Stimulated activated CD8-positive, alpha-beta memory T cell treated with anti-CD3 and anti-CD28 coated beads, Interleukin-4, amount 100 ng/mL, for 24 hours (primary cell): ENCODE results near the gene POLQ.
"Not testable (repeated sequence)": the region's sequence is repeated elsewhere in the genome, so short reads cannot be mapped to it uniquely, and the experiment has no call there.

Experiments
- DNase-seq: peaks from one replicate; pipeline ENCODE4 v3.0.0-alpha.2; 2020; ENCODE audit warnings: low read depth

Gene POLQ

GRCh38 chr3:121508389-121508788 lies 37.4 kb downstream of the POLQ start:
- DNase-seq: no peak

- DNase-seq: no peak
These were observed 40.5 kb downstream of the POLQ start for GRCh38 chr3:121505256-121505655.

- no peak for DNase-seq
These were observed 41.2 kb downstream of the POLQ start for GRCh38 chr3:121504618-121505017.

- DNase-seq: no peak
These were observed 49.0 kb downstream of the POLQ start for GRCh38 chr3:121496786-121497185.

GRCh38 chr3:121493431-121493830 lies 52.4 kb downstream of the POLQ start:
- no peak for DNase-seq

- no peak for DNase-seq
These were observed 54.0 kb downstream of the POLQ start for GRCh38 chr3:121491683-121492320.

- no peak for DNase-seq
These were observed 55.6 kb downstream of the POLQ start for GRCh38 chr3:121490161-121490560.

- no peak for DNase-seq
These were observed 57.2 kb downstream of the POLQ start for GRCh38 chr3:121488628-121489027.

GRCh38 chr3:121483290-121483689 lies 62.5 kb downstream of the POLQ start:
- DNase-seq: no peak

- DNase-seq: no peak
These were observed 63.1 kb downstream of the POLQ start for GRCh38 chr3:121482660-121483059.

- no peak for DNase-seq
These were observed 64.5 kb downstream of the POLQ start for GRCh38 chr3:121481106-121481880.

- DNase-seq: no peak
These were observed 68.2 kb downstream of the POLQ start for GRCh38 chr3:121477589-121477988.

GRCh38 chr3:121473001-121473400 lies 72.8 kb downstream of the POLQ start:
- no peak for DNase-seq

- no peak for DNase-seq
These were observed 78.7 kb downstream of the POLQ start for GRCh38 chr3:121467085-121467484.

GRCh38 chr3:121463745-121464144 lies 82.0 kb downstream of the POLQ start:
- DNase-seq: no peak

GRCh38 chr3:121462565-121462964 lies 83.2 kb downstream of the POLQ start:
- DNase-seq: no peak

- DNase-seq: not testable (repeated sequence)
These were observed 94.0 kb downstream of the POLQ start for GRCh38 chr3:121451752-121452151.

GRCh38 chr3:121443456-121443855 lies 102.3 kb downstream of the POLQ start:
- DNase-seq: no peak

GRCh38 chr3:121436641-121437040 lies 109.1 kb downstream of the POLQ start:
- DNase-seq: no peak

GRCh38 chr3:121436074-121436473 lies 109.7 kb downstream of the POLQ start:
- no peak for DNase-seq

GRCh38 chr3:121431726-121432517 lies 113.9 kb downstream of the POLQ start:
- DNase-seq: no peak

- DNase-seq: no peak
These were observed 115.0 kb downstream of the POLQ start for GRCh38 chr3:121430664-121431215.

GRCh38 chr3:121424549-121424948 lies 121.2 kb downstream of the POLQ start:
- no peak for DNase-seq
